ENCODE results near the gene STX11.
"Not testable (repeated sequence)": the region's sequence is repeated elsewhere in the genome, so short reads cannot be mapped to it uniquely, and the experiment has no call there.

STX11 gene

GRCh38 chr6:144149894-144150709 lies at the start of gene STX11:
Gene STX11 (plus strand): TSS chr6:144150517. CDS start chr6:144186628, 36,111 bp downstream.
- DNase-seq (ENCODE audit: low spot score): no peak

- DNase-seq (ENCODE audit: low spot score): no peak
Measured at GRCh38 chr6:144103026-144103563, 47.2 kb upstream of the STX11 start.

- DNase-seq (ENCODE audit: low spot score): peak; percentile 3
Measured at GRCh38 chr6:144104488-144104887, 45.8 kb upstream of the STX11 start.

- peak; percentile 78 for DNase-seq (ENCODE audit: low spot score)
Measured at GRCh38 chr6:144104898-144105487, 45.3 kb upstream of the STX11 start.

GRCh38 chr6:144106206-144106605 lies 44.1 kb upstream of the STX11 start:
- DNase-seq (ENCODE audit: low spot score): no peak

- no peak for DNase-seq (ENCODE audit: low spot score)
Measured at GRCh38 chr6:144110210-144110609, 40.1 kb upstream of the STX11 start.

- DNase-seq (ENCODE audit: low spot score): no peak
Measured at GRCh38 chr6:144113366-144113765, 37.0 kb upstream of the STX11 start.

GRCh38 chr6:144115219-144115618 lies 35.1 kb upstream of the STX11 start:
- no peak for DNase-seq (ENCODE audit: low spot score)

GRCh38 chr6:144119376-144119775 lies 30.9 kb upstream of the STX11 start:
- DNase-seq (ENCODE audit: low spot score): no peak

GRCh38 chr6:144122861-144123260 lies 27.5 kb upstream of the STX11 start:
- no peak for DNase-seq (ENCODE audit: low spot score)

- no peak for DNase-seq (ENCODE audit: low spot score)
Measured at GRCh38 chr6:144123421-144123820, 26.9 kb upstream of the STX11 start.

- DNase-seq (ENCODE audit: low spot score): no peak
Measured at GRCh38 chr6:144123836-144124235, 26.5 kb upstream of the STX11 start.

- no peak for DNase-seq (ENCODE audit: low spot score)
Measured at GRCh38 chr6:144127097-144127496, 23.2 kb upstream of the STX11 start.

GRCh38 chr6:144129469-144129868 lies 20.8 kb upstream of the STX11 start:
- no peak for DNase-seq (ENCODE audit: low spot score)

GRCh38 chr6:144131248-144131709 lies 19.0 kb upstream of the STX11 start:
- DNase-seq (ENCODE audit: low spot score): peak; percentile 4

- not testable (repeated sequence) for DNase-seq (ENCODE audit: low spot score)
Measured at GRCh38 chr6:144132167-144132690, 18.1 kb upstream of the STX11 start.

- DNase-seq (ENCODE audit: low spot score): no peak
Measured at GRCh38 chr6:144133225-144133821, 17.0 kb upstream of the STX11 start.

- DNase-seq (ENCODE audit: low spot score): no peak
Measured at GRCh38 chr6:144134176-144134575, 16.1 kb upstream of the STX11 start.

GRCh38 chr6:144134737-144135136 lies 15.6 kb upstream of the STX11 start:
- DNase-seq (ENCODE audit: low spot score): no peak

GRCh38 chr6:144138542-144138941 lies 11.8 kb upstream of the STX11 start:
- no peak for DNase-seq (ENCODE audit: low spot score)

- DNase-seq (ENCODE audit: low spot score): no peak
Measured at GRCh38 chr6:144139817-144140216, 10.5 kb upstream of the STX11 start.

- DNase-seq (ENCODE audit: low spot score): no peak
Measured at GRCh38 chr6:144140867-144141266, 9.4 kb upstream of the STX11 start.

- DNase-seq (ENCODE audit: low spot score): no peak
Measured at GRCh38 chr6:144141470-144141869, 8.8 kb upstream of the STX11 start.
